ENCODE measurements around the gene RHBDL3.

Gene RHBDL3

DNA sequence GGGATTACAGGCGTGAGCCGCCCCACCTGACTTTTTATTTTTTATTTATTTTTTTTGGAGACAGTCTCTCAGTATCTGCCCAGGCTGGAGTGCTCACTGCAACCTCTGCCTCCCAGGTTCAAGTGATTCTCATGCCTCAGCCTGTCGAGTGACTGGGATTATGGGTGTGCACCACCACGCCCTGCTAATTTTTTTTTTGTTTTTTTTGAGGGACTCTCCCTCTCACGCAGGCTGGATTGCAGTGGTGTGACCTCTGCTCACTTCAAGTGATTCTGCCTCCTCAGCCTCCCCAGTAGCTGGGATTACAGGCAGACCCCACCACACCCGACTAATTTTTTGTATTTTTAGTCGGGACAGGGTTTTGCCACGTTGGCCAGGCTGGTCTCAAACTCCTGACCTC lies 92.0 kb downstream of the RHBDL3 start:
- Mint-ChIP-seq H3K9me3 (no peaks in the 10 kb centered on the region), H3K27ac (no peak overlapping the region), H3K4me1 (peaks cover 18 to 27% of the 10 kb centered on the region in 2 donors), H3K4me3 (no peak overlapping the region), H3K27me3 (no peaks in the 10 kb centered on the region), H3K36me3 (peaks cover 29 to 44% of the 10 kb centered on the region in 2 donors)
- no peak for ATAC-seq (replicated peaks)
- no peak for DNase-seq

DNA sequence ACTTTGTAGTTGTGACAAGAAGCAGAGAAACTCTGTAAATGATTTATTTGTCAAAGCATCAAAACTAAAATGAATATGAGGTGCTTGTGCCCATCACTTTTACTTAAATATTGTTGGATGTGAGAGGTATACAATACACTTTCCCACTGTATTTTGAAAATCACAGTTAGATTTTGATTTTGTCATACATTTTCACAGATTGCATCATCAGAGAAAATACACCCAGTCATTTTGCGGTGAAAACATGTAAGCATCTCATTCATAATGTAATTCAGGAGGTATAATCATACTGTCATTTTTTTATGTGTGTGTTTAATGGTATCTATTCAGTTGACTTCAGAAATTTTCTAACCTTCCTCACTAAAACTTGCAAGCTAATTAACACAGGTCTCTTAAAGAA lies 95.6 kb downstream of the RHBDL3 start:
- peaks cover 25 to 35% of the 10 kb centered on the region in 2 donors for H3K36me3 Mint-ChIP-seq
- no peaks in the 10 kb centered on the region for H3K9me3 Mint-ChIP-seq
- H3K4me1 Mint-ChIP-seq = peaks cover 7 to 10% of the 10 kb centered on the region in 2 donors
- no peak overlapping the region for H3K27ac Mint-ChIP-seq
- H3K4me3 Mint-ChIP-seq = no peak overlapping the region
- DNase-seq (no peak), ATAC-seq (replicated peaks) (no peak)
- H3K27me3 Mint-ChIP-seq = no peaks in the 10 kb centered on the region

DNA sequence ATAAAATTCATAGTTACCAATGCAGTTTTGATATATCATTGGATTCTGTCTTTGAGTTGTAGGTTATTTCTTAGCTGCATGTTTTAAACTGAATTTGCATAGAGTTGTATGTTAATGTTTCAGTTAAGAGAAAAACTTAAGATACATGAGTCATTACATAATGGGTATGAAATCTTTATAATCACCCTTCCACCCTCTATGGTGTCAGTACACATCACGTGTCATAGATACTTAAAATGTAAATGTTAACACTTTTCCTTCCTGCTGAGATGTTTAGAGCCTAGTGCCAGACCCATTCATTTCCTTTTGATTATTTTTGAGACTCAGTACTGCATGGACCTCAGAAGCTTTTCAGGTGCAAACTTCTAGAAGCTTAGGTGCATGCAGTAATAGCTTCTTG lies 104.8 kb downstream of the RHBDL3 start:
- no peak overlapping the region for H3K27ac Mint-ChIP-seq
- ATAC-seq (replicated peaks) (no peak), DNase-seq (no peak)
- no peaks in the 10 kb centered on the region for H3K27me3 Mint-ChIP-seq
- peaks cover 0 to 4% of the 10 kb centered on the region in 2 donors for H3K4me1 Mint-ChIP-seq
- no peaks in the 10 kb centered on the region for H3K9me3 Mint-ChIP-seq
- H3K36me3 Mint-ChIP-seq = peaks cover 19 to 30% of the 10 kb centered on the region in 2 donors
- H3K4me3 Mint-ChIP-seq = no peak overlapping the region

All from stimulated activated naive B cell treated with anti-CD40 and anti-IgM and Interleukin-4, amounts not matched to agents 10 μg/mL and 1 μg/mL and 100 μg/mL, for 72 hours (primary cell).